Endodermal cell (in vitro differentiated cells): ENCODE results near the gene C5orf22. TPM values are rescaled to one million over a fixed set of nuclear protein-coding genes. Genes with fewer than 3 reads are reported as not detected.

ENCODE experiments used
- DNase-seq: peaks from one replicate; pipeline ENCODE4 v3.0.0-alpha.2; 2017
- H3K27ac ChIP-seq: 2 replicates; pipeline ENCODE4 v1.5.1; 2013; ENCODE audit warnings: mild to moderate bottlenecking, low read depth, low read length, moderate library complexity
- H3K27me3 ChIP-seq: 2 replicates; pipeline ENCODE4 v1.6.1; 2013; ENCODE audit warnings: mild to moderate bottlenecking, low read length, moderate library complexity; ENCODE audit not compliant: insufficient read depth, control insufficient read depth, poor library complexity, severe bottlenecking
- H3K36me3 ChIP-seq: 2 replicates; pipeline ENCODE4 v1.7.0; 2013; ENCODE audit warnings: mild to moderate bottlenecking, low read length, moderate library complexity; ENCODE audit not compliant: control insufficient read depth, insufficient read depth
- H3K4me1 ChIP-seq: one replicate; pipeline ENCODE4 v1.7.0; 2013; ENCODE audit warnings: low read length; ENCODE audit not compliant: control insufficient read depth, insufficient read depth
- H3K4me3 ChIP-seq: 2 replicates; pipeline ENCODE4 v1.5.1; 2013; ENCODE audit warnings: mild to moderate bottlenecking, low read length, moderate library complexity
- H3K9ac ChIP-seq: 2 replicates; pipeline ENCODE4 v1.6.1; 2013; ENCODE audit warnings: mild to moderate bottlenecking, low read length, moderate library complexity; ENCODE audit not compliant: poor library complexity, severe bottlenecking; ENCODE audit errors: extremely low read depth
- H3K9me3 ChIP-seq: 2 replicates; pipeline ENCODE4 v1.6.1; 2013; ENCODE audit warnings: mild to moderate bottlenecking, low read length, moderate library complexity; ENCODE audit not compliant: control insufficient read depth
- H3K27ac Mint-ChIP-seq: 2 replicates; pipeline ENCODE4 v1.8.0; 2020; ENCODE audit warnings: mixed read lengths
- H3K27me3 Mint-ChIP-seq: 2 replicates; pipeline ENCODE4 v1.8.0; 2021; ENCODE audit warnings: mild to moderate bottlenecking, mixed read lengths; ENCODE audit not compliant: insufficient read depth
- H3K36me3 Mint-ChIP-seq: 2 replicates; pipeline ENCODE4 v1.8.0; 2020; ENCODE audit warnings: low read depth, mixed read lengths
- H3K4me1 Mint-ChIP-seq: 2 replicates; pipeline ENCODE4 v1.8.0; 2020; ENCODE audit warnings: mixed read lengths
- H3K4me3 Mint-ChIP-seq: 2 replicates; pipeline ENCODE4 v1.8.0; 2020; ENCODE audit warnings: mild to moderate bottlenecking, moderate library complexity, mixed read lengths
- H3K9me3 Mint-ChIP-seq: 2 replicates; pipeline ENCODE4 v1.8.0; 2020; ENCODE audit warnings: mild to moderate bottlenecking, mixed read lengths
- CTCF ChIP-seq: fragments of 200-600 bp; sonication (generic); conservative IDR thresholded peaks from 2 replicates; pipeline ENCODE4 v1.5.0; 2021; ENCODE audit warnings: antibody characterized with exemption, mild to moderate bottlenecking
- WGBS, 2 experiments: methylation state at CpG; one replicate each; pipeline versions ENCODE4 v1.1.5 to v1.1.7; 2013; ENCODE audit warnings: missing lambda C conversion rate in 2 of 2, mixed read lengths in 1 of 2; ENCODE audit not compliant: insufficient coverage in 1 of 2, insufficient read length in 1 of 2; 5-methylcytosine and 5-hydroxymethylcytosine counted together
- total RNA-seq, 2 donors: library from RNA; stranded (reverse); fragmentation: NEBNext Ultra II Directional in 1 of 2; extraction: Animal tissue kit (Norgen Biotek cat#: 25700) in 1 of 2; gene quantifications; 2 replicates in 1 of 2; 3 replicates in 1 of 2; pipeline ENCODE4 v1.2.1, GENCODE V29; 2021

Gene C5orf22
- total RNA-seq, 2 donors from 2014 or later, result 44.2 to 52.7 TPM

- H3K27ac ChIP-seq, result no peak overlapping the region
- Mint-ChIP-seq H3K36me3 (no peaks in the 10 kb centered on the region), H3K9me3 (no peaks in the 10 kb centered on the region), H3K27ac (no peak overlapping the region), H3K27me3 (no peaks in the 10 kb centered on the region), H3K4me3 (no peak overlapping the region), H3K4me1 (no peaks in the 10 kb centered on the region)
- H3K4me3 ChIP-seq, result no peak overlapping the region
- no peak for DNase-seq
- 86 to 92% methylated on average over 2 of the region's 2 CpGs for WGBS, 2 experiments
- H3K27me3 ChIP-seq, result no peaks in the 10 kb centered on the region
- no peak for TF ChIP-seq CTCF
- H3K9ac ChIP-seq, result no peak overlapping the region
- no peaks in the 10 kb centered on the region for H3K4me1 ChIP-seq
- H3K36me3 ChIP-seq, result no peaks in the 10 kb centered on the region
- H3K9me3 ChIP-seq, result no peaks in the 10 kb centered on the region
Measured at GRCh38 chr5:31604240-31604639, 72.1 kb downstream of the C5orf22 start.

GRCh38 chr5:31604644-31605043, 72.5 kb downstream of the C5orf22 start:
- 94 to 100% methylated on average over 1 to 2 of the region's 2 CpGs for WGBS, 2 experiments

More at GRCh38 chr5:31604644-31605043, 72.5 kb downstream of the C5orf22 start:
- Mint-ChIP-seq H3K4me3 (no peak overlapping the region), H3K27ac (no peak overlapping the region), H3K36me3 (no peaks in the 10 kb centered on the region), H3K9me3 (no peaks in the 10 kb centered on the region), H3K27me3 (no peaks in the 10 kb centered on the region), H3K4me1 (no peaks in the 10 kb centered on the region)
- Histone ChIP-seq H3K9me3 (no peaks in the 10 kb centered on the region), H3K27me3 (no peaks in the 10 kb centered on the region), H3K36me3 (no peaks in the 10 kb centered on the region), H3K27ac (no peak overlapping the region), H3K4me3 (no peak overlapping the region), H3K4me1 (no peaks in the 10 kb centered on the region), H3K9ac (no peak overlapping the region)
- TF ChIP-seq CTCF, result no peak
- no peak for DNase-seq

Other genes starting within 250 kb of the C5orf22 start
- gene DROSHA, start 208 bp upstream of the C5orf22 start, total RNA-seq, result 100 to 1,000 TPM; 116 to 132 TPM
- gene PDZD2, start 106.8 kb downstream of the C5orf22 start, total RNA-seq, result 10 to 100 TPM in 1 of 2 donors, 1 to 10 TPM in 1; 6.6 to 14.6 TPM